GM23338 (cell line): Measurements from ENCODE around the gene LPP. TPM values are rescaled to one million over a fixed set of nuclear protein-coding genes. Genes with fewer than 3 reads are reported as not detected.

Source experiments
- ATAC-seq: fragments of 200-7000 bp; cut with Tn5 transposase; 3 replicates; pipeline ENCODE4 v1.9.1; 2020
- DNase-seq: peaks from one replicate; pipeline ENCODE4 v3.0.0-alpha.2; 2015; ENCODE audit warnings: low spot score
- H2AFZ ChIP-seq: fragments of 200-600 bp; sonication (generic); 2 replicates; pipeline ENCODE4 v1.8.0; 2016; ENCODE audit warnings: antibody characterized with exemption, mild to moderate bottlenecking, moderate library complexity
- H3F3A ChIP-seq: fragments of 200-600 bp; sonication (generic); replicated peaks from 2 replicates; pipeline ENCODE4 v1.8.0; 2017; ENCODE audit warnings: antibody characterized with exemption, mixed run types, low read depth
- H3K27ac ChIP-seq: fragments of 200-600 bp; sonication (generic); 2 replicates; pipeline ENCODE4 v1.6.1; 2016; ENCODE audit warnings: low read depth
- H3K27me3 ChIP-seq: fragments of 200-600 bp; sonication (generic); 2 replicates; pipeline ENCODE4 v1.8.0; 2016; ENCODE audit warnings: mild to moderate bottlenecking, mixed run types, moderate library complexity; ENCODE audit not compliant: insufficient read depth
- H3K36me3 ChIP-seq: fragments of 200-600 bp; sonication (generic); 2 replicates; pipeline ENCODE4 v1.8.0; 2016; ENCODE audit warnings: mild to moderate bottlenecking; ENCODE audit not compliant: insufficient read depth
- H3K4me1 ChIP-seq: fragments of 200-600 bp; sonication (generic); 2 replicates; pipeline ENCODE4 v1.8.0; 2016; ENCODE audit warnings: mild to moderate bottlenecking, moderate library complexity; ENCODE audit not compliant: insufficient read depth
- H3K4me2 ChIP-seq: fragments of 200-600 bp; sonication (generic); 2 replicates; pipeline ENCODE4 v1.7.1; 2017; ENCODE audit warnings: mixed run types
- H3K4me3 ChIP-seq: fragments of 200-600 bp; sonication (generic); 2 replicates; pipeline ENCODE4 v1.6.1; 2016; ENCODE audit warnings: mixed run types
- H3K79me2 ChIP-seq: fragments of 200-600 bp; sonication (generic); replicated peaks from 2 replicates; pipeline ENCODE4 v1.8.0; 2017; ENCODE audit warnings: mild to moderate bottlenecking; ENCODE audit not compliant: insufficient read depth
- H3K9me2 ChIP-seq: fragments of 200-600 bp; sonication (generic); 2 replicates; pipeline ENCODE4 v1.8.0; 2017; ENCODE audit not compliant: insufficient read depth
- H4K20me1 ChIP-seq: fragments of 200-600 bp; sonication (generic); replicated peaks from 2 replicates; pipeline ENCODE4 v1.8.0; 2017; ENCODE audit warnings: mild to moderate bottlenecking; ENCODE audit not compliant: insufficient read depth
- H3K27ac Mint-ChIP-seq: 2 replicates; pipeline ENCODE4 v1.8.0; 2020; ENCODE audit warnings: inconsistent platforms, mild to moderate bottlenecking, moderate library complexity, mixed read lengths
- H3K27me3 Mint-ChIP-seq: 3 replicates; pipeline ENCODE4 v1.8.0; 2022; ENCODE audit warnings: low read depth, mild to moderate bottlenecking, moderate library complexity, mixed read lengths, inconsistent platforms; ENCODE audit not compliant: insufficient read depth, poor library complexity
- H3K36me3 Mint-ChIP-seq: 3 replicates; pipeline ENCODE4 v1.8.0; 2021; ENCODE audit warnings: low read depth, mild to moderate bottlenecking, inconsistent platforms, moderate library complexity, mixed read lengths
- H3K4me1 Mint-ChIP-seq: 3 replicates; pipeline ENCODE4 v1.8.0; 2020; ENCODE audit warnings: mild to moderate bottlenecking, inconsistent platforms, mixed read lengths
- H3K4me3 Mint-ChIP-seq: 3 replicates; pipeline ENCODE4 v1.8.0; 2021; ENCODE audit warnings: moderate library complexity, mild to moderate bottlenecking, inconsistent platforms, mixed read lengths
- H3K9me3 Mint-ChIP-seq: 3 replicates; pipeline ENCODE4 v1.8.0; 2020; ENCODE audit warnings: moderate library complexity, mild to moderate bottlenecking, inconsistent platforms, mixed read lengths
- CREB1 ChIP-seq: fragments of 250-450 bp; sonication (Bioruptor Pico); IDR thresholded peaks from 2 replicates; pipeline ENCODE4 v1.5.0; 2020; ENCODE audit warnings: low read depth, mild to moderate bottlenecking, moderate library complexity
- EZH2 ChIP-seq: fragments of 200-600 bp; sonication (generic); IDR thresholded peaks from one replicate; pipeline ENCODE4 v1.8.0; 2017; ENCODE audit warnings: antibody characterized with exemption, mild to moderate bottlenecking, low read depth; ENCODE audit not compliant: unreplicated experiment
- EZH2phosphoT487 ChIP-seq: fragments of 200-600 bp; sonication (generic); IDR thresholded peaks from one replicate; pipeline ENCODE4 v1.8.1; 2018; ENCODE audit warnings: antibody characterized with exemption; ENCODE audit not compliant: unreplicated experiment
- JUNB ChIP-seq: IDR thresholded peaks from one replicate; pipeline ENCODE4 v1.6.1; 2016; ENCODE audit warnings: antibody characterized with exemption; ENCODE audit not compliant: unreplicated experiment
- NANOG ChIP-seq: IDR thresholded peaks from 2 replicates; pipeline ENCODE4 v1.6.1; 2016; ENCODE audit warnings: antibody characterized with exemption, borderline replicate concordance
- POLR2AphosphoS5 ChIP-seq: IDR thresholded peaks from 2 replicates; pipeline ENCODE4 v1.6.1; 2016; ENCODE audit warnings: antibody characterized with exemption, low read depth
- STAT1 ChIP-seq: IDR thresholded peaks from one replicate; pipeline ENCODE4 v1.6.1; 2016; ENCODE audit warnings: antibody characterized with exemption; ENCODE audit not compliant: unreplicated experiment
- ZNF114 ChIP-seq: fragments of 250-450 bp; sonication (Bioruptor Pico); IDR thresholded peaks from 2 replicates; pipeline ENCODE4 v1.5.0; 2020; ENCODE audit warnings: mild to moderate bottlenecking, moderate library complexity
- ZNF331 ChIP-seq: fragments of 250-450 bp; sonication (Bioruptor Pico); IDR thresholded peaks from 2 replicates; pipeline ENCODE4 v1.5.0; 2020; ENCODE audit warnings: low read depth, mild to moderate bottlenecking, moderate library complexity
- polyA plus RNA-seq: library from polyadenylated mRNA; unstranded; fragments of >200 nt; fragmentation: Nextera tagmentation; extraction: Ambion mirVana; gene quantifications from 2 replicates; pipeline ENCODE4 v1.2.1, GENCODE V29; 2016
- total RNA-seq: library from RNA; depleted of rRNA; stranded (reverse); fragments of >200 nt; shearing (Covaris generic); gene quantifications from 2 replicates; pipeline ENCODE4 v1.2.3, GENCODE V29; 2014
- TF ChIP-seq, protein P1 (sequence below): IDR thresholded peaks from 2 replicates; pipeline ENCODE4 v1.6.1; 2016; ENCODE audit warnings: antibody characterized with exemption
- TF ChIP-seq, protein P2 (sequence below), 2 experiments: fragments of 200-600 bp in 1 of 2; sonication (generic) in 1 of 2; conservative IDR thresholded peaks; 2 replicates each; pipeline versions ENCODE4 v1.5.1 to v1.6.1; 2016 to 2017; ENCODE audit warnings: antibody characterized with exemption in 2 of 2, low read depth in 2 of 2, mild to moderate bottlenecking in 2 of 2, moderate library complexity in 1 of 2
- TF ChIP-seq, protein P3 (sequence below): IDR thresholded peaks from one replicate; pipeline ENCODE4 v1.6.1; 2018; ENCODE audit warnings: antibody characterized with exemption; ENCODE audit not compliant: unreplicated experiment
- TF ChIP-seq, protein P4 (sequence below): fragments of 250-450 bp; sonication (Bioruptor Pico); IDR thresholded peaks from 2 replicates; pipeline ENCODE4 v1.5.0; 2020; ENCODE audit warnings: mild to moderate bottlenecking, moderate library complexity

LPP gene
- total and polyA plus RNA-seq, 2 experiments from 2014 or later, result 23.0 to 35.2 TPM

DNA sequence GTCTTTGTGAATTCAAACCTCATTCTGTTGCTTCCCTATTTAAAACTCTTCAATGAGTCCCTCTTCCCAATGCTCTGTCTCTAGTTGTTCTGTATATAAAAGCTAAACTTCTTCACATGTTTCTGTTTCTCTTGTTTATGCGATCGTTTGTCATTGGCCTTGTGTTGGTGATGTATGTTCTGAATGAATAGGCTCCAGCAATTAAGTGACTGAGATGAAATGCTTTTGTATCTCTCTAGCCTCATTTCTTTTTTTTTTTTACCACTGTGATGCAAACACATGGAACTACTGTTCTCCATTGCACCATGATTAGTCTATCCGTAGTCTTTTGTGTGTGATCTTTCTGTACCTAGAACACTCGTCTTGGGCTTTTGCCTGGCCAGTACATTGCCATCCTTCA, 637.4 kb downstream of the LPP start:
- no peak for ATAC-seq
- no peak overlapping the region for H3K4me3 Mint-ChIP-seq
- Histone ChIP-seq H3K9me2 (no peaks in the 10 kb centered on the region), H4K20me1 (no peaks in the 10 kb centered on the region), H3K27me3 (no peaks in the 10 kb centered on the region), H3K27ac (no peak overlapping the region), H3K4me2 (no peak overlapping the region), H3K79me2 (no peaks in the 10 kb centered on the region), H3K36me3 (no peaks in the 10 kb centered on the region), H3K4me3 (no peak overlapping the region), H3K4me1 (no peaks in the 10 kb centered on the region), H2AFZ (no peak overlapping the region), H3F3A (no peaks in the 10 kb centered on the region)
- no peaks in the 10 kb centered on the region for H3K27me3 Mint-ChIP-seq
- H3K27ac Mint-ChIP-seq, result no peak overlapping the region
- no peaks in the 10 kb centered on the region for H3K9me3 Mint-ChIP-seq
- DNase-seq, result no peak
- no peaks in the 10 kb centered on the region for H3K36me3 Mint-ChIP-seq
- peaks cover 4% of the 10 kb centered on the region; the same call in 2 of the 3 replicates for H3K4me1 Mint-ChIP-seq
- no peak for TF ChIP-seq POLR2AphosphoS5
- TF ChIP-seq, protein P1, sequence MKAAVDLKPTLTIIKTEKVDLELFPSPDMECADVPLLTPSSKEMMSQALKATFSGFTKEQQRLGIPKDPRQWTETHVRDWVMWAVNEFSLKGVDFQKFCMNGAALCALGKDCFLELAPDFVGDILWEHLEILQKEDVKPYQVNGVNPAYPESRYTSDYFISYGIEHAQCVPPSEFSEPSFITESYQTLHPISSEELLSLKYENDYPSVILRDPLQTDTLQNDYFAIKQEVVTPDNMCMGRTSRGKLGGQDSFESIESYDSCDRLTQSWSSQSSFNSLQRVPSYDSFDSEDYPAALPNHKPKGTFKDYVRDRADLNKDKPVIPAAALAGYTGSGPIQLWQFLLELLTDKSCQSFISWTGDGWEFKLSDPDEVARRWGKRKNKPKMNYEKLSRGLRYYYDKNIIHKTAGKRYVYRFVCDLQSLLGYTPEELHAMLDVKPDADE, result no peak
- TF ChIP-seq EZH2phosphoT487, result no peak
- no peak for TF ChIP-seq EZH2
- no peak for TF ChIP-seq STAT1
- TF ChIP-seq JUNB, result no peak
- TF ChIP-seq, protein P2, sequence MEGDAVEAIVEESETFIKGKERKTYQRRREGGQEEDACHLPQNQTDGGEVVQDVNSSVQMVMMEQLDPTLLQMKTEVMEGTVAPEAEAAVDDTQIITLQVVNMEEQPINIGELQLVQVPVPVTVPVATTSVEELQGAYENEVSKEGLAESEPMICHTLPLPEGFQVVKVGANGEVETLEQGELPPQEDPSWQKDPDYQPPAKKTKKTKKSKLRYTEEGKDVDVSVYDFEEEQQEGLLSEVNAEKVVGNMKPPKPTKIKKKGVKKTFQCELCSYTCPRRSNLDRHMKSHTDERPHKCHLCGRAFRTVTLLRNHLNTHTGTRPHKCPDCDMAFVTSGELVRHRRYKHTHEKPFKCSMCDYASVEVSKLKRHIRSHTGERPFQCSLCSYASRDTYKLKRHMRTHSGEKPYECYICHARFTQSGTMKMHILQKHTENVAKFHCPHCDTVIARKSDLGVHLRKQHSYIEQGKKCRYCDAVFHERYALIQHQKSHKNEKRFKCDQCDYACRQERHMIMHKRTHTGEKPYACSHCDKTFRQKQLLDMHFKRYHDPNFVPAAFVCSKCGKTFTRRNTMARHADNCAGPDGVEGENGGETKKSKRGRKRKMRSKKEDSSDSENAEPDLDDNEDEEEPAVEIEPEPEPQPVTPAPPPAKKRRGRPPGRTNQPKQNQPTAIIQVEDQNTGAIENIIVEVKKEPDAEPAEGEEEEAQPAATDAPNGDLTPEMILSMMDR (conservative IDR thresholded peaks at IDR 0.05; ENCODE audit: low read depth in 2 of 2), result no peak
- TF ChIP-seq ZNF331 (CRISPR knock-in tag), result no peak
- TF ChIP-seq, protein P3, sequence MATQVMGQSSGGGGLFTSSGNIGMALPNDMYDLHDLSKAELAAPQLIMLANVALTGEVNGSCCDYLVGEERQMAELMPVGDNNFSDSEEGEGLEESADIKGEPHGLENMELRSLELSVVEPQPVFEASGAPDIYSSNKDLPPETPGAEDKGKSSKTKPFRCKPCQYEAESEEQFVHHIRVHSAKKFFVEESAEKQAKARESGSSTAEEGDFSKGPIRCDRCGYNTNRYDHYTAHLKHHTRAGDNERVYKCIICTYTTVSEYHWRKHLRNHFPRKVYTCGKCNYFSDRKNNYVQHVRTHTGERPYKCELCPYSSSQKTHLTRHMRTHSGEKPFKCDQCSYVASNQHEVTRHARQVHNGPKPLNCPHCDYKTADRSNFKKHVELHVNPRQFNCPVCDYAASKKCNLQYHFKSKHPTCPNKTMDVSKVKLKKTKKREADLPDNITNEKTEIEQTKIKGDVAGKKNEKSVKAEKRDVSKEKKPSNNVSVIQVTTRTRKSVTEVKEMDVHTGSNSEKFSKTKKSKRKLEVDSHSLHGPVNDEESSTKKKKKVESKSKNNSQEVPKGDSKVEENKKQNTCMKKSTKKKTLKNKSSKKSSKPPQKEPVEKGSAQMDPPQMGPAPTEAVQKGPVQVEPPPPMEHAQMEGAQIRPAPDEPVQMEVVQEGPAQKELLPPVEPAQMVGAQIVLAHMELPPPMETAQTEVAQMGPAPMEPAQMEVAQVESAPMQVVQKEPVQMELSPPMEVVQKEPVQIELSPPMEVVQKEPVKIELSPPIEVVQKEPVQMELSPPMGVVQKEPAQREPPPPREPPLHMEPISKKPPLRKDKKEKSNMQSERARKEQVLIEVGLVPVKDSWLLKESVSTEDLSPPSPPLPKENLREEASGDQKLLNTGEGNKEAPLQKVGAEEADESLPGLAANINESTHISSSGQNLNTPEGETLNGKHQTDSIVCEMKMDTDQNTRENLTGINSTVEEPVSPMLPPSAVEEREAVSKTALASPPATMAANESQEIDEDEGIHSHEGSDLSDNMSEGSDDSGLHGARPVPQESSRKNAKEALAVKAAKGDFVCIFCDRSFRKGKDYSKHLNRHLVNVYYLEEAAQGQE, result no peak
- no peak for TF ChIP-seq ZNF114 (CRISPR knock-in tag)
- TF ChIP-seq, protein P4, sequence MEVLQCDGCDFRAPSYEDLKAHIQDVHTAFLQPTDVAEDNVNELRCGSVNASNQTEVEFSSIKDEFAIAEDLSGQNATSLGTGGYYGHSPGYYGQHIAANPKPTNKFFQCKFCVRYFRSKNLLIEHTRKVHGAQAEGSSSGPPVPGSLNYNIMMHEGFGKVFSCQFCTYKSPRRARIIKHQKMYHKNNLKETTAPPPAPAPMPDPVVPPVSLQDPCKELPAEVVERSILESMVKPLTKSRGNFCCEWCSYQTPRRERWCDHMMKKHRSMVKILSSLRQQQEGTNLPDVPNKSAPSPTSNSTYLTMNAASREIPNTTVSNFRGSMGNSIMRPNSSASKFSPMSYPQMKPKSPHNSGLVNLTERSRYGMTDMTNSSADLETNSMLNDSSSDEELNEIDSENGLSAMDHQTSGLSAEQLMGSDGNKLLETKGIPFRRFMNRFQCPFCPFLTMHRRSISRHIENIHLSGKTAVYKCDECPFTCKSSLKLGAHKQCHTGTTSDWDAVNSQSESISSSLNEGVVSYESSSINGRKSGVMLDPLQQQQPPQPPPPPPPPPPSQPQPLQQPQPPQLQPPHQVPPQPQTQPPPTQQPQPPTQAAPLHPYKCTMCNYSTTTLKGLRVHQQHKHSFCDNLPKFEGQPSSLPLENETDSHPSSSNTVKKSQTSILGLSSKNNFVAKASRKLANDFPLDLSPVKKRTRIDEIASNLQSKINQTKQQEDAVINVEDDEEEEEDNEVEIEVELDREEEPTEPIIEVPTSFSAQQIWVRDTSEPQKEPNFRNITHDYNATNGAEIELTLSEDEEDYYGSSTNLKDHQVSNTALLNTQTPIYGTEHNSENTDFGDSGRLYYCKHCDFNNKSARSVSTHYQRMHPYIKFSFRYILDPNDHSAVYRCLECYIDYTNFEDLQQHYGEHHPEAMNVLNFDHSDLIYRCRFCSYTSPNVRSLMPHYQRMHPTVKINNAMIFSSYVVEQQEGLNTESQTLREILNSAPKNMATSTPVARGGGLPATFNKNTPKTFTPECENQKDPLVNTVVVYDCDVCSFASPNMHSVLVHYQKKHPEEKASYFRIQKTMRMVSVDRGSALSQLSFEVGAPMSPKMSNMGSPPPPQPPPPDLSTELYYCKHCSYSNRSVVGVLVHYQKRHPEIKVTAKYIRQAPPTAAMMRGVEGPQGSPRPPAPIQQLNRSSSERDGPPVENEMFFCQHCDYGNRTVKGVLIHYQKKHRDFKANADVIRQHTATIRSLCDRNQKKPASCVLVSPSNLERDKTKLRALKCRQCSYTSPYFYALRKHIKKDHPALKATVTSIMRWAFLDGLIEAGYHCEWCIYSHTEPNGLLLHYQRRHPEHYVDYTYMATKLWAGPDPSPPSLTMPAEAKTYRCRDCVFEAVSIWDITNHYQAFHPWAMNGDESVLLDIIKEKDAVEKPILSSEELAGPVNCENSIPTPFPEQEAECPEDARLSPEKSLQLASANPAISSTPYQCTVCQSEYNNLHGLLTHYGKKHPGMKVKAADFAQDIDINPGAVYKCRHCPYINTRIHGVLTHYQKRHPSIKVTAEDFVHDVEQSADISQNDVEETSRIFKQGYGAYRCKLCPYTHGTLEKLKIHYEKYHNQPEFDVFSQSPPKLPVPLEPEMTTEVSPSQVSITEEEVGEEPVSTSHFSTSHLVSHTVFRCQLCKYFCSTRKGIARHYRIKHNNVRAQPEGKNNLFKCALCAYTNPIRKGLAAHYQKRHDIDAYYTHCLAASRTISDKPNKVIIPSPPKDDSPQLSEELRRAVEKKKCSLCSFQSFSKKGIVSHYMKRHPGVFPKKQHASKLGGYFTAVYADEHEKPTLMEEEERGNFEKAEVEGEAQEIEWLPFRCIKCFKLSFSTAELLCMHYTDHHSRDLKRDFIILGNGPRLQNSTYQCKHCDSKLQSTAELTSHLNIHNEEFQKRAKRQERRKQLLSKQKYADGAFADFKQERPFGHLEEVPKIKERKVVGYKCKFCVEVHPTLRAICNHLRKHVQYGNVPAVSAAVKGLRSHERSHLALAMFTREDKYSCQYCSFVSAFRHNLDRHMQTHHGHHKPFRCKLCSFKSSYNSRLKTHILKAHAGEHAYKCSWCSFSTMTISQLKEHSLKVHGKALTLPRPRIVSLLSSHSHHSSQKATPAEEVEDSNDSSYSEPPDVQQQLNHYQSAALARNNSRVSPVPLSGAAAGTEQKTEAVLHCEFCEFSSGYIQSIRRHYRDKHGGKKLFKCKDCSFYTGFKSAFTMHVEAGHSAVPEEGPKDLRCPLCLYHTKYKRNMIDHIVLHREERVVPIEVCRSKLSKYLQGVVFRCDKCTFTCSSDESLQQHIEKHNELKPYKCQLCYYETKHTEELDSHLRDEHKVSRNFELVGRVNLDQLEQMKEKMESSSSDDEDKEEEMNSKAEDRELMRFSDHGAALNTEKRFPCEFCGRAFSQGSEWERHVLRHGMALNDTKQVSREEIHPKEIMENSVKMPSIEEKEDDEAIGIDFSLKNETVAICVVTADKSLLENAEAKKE (CRISPR knock-in tag), result no peak
- TF ChIP-seq CREB1 (CRISPR knock-in tag), result no peak
- no peak for TF ChIP-seq NANOG
